GM21825 (cell line): ENCODE measurements around the gene CAPS2.
A peak's percentile ranks its signal among the peaks of the same experiment; 100 is the strongest.

Experiments used
- ATAC-seq: cut with Tn5 transposase; IDR thresholded peaks from one replicate; pipeline ENCODE4 v1.9.1; 2021; ENCODE audit warnings: mild to moderate bottlenecking, moderate library complexity; ENCODE audit not compliant: unreplicated experiment

CAPS2 gene

GRCh38 chr12:75305412-75306332, 24.5 kb downstream of the CAPS2 start:
- ATAC-seq: no peak

DNA sequence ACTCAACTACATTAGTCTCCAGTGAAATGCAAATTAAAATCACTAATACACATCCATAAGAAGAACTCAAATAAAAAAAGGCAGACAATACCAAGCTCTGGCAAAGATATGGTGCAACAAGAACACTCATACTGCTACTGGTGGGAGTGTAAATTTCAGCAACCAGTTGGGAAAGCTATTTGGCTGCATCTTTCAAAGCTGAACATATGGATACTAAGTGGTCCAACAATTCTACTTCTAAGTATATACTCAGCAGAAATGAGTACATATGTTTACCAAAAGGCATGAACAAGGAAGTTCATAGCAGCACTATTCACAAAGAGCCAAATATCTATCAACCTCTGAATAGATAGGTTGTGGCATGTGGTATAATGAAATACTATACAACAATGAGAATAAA, 27.3 kb downstream of the CAPS2 start:
- ATAC-seq: no peak

DNA sequence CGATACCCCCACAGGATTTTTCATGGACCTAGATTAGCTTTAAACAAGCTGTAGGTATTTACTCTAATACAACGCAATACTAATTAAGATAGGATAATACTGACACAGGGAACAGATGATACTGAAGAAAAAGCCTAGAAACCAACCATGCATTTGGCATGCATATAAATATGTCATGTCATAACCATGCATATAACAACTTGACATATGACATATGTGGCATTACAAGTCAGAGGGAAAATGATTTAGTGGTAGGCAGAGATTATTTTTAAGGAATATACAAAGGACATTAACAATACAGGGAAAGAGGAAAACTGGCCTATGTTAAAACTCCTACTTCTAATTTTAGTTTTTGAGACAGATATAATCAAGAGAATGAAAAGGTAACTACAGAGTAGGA, 27.9 kb downstream of the CAPS2 start:
- ATAC-seq: no peak

DNA sequence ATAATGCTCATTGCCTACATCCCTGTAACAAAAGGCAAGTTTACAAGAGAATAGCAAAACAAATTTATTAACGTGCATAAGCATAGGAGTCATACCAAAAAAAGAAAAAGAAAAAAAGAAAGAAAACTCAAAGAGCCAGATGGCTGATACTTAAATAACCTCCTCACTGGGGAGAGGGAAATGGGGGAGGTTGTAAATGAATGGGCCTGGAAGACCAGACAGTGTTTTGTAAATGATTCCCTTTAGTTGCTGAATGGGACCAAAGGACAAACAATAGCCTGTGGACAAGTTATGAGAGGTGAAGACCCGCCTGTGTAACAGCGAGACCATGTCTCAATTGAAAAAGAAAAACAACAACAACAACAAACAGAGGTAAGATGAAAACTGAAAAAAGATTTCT, 35.3 kb downstream of the CAPS2 start:
- ATAC-seq: no peak

GRCh38 chr12:75294336-75294735, 35.8 kb downstream of the CAPS2 start:
- no peak for ATAC-seq

- no peak for ATAC-seq
These were observed 39.1 kb downstream of the CAPS2 start for GRCh38 chr12:75291014-75291413.

DNA sequence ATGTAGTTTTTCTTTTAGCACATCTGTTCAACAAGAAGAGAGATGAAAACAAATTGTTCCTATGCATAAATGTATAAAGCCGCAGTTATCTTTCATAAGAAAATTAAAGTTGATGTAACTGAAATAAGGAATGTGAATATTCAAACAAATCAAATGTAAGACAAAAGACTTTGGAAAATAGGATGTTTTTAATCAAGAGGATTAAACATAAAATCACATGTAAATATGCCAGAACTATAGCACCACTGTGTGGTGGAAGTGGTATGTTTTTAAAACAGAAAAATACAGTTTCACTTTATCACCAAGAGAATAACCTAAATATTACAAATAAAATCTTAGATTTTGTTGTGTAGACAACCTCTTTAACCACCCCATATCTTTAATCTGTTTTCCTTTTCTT, 40.4 kb downstream of the CAPS2 start:
- no peak for ATAC-seq

DNA sequence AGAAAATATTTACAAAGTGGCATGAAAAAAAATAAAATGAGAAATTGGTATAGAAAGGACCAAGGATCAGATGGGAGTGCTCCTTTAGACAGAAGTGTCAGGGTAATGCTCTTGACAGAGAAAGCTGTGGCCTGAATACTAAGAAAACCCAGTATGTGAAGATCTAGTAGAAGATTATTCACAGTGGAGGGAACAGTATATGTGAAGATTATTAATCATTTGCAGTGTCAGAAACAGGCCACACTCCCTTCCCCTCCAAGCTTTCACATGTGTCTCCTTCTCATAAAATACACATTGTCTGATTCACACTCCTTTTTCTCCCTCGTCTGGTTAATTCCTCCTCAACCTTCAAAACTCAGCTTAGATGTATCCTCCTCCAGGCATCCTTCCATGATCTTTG, 41.3 kb downstream of the CAPS2 start:
- ATAC-seq: no peak

- no peak for ATAC-seq
These were observed 54.4 kb downstream of the CAPS2 start for GRCh38 chr12:75275702-75276101.

DNA sequence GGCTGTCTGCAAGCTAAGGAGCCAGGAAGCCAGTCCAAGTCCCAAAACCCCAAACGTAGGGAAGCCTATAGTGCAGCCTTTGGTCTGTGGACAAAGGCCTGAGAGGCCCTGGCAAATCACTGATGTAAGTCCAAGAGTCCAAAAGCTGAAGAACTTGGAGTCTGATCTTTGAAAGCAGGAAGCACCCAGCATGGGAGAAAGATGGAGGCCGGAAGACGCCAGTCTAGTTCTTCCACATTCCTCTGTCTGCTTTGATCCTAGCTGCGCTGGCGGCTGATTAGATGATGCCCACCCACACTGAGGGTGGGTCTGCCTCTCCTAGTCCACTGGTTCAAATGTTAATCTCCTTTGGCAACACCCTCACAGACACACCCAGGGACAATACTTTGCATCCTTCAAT, 58.5 kb downstream of the CAPS2 start:
- ATAC-seq: no peak

- ATAC-seq: no peak
These were observed 60.0 kb downstream of the CAPS2 start for GRCh38 chr12:75270157-75270556.

DNA sequence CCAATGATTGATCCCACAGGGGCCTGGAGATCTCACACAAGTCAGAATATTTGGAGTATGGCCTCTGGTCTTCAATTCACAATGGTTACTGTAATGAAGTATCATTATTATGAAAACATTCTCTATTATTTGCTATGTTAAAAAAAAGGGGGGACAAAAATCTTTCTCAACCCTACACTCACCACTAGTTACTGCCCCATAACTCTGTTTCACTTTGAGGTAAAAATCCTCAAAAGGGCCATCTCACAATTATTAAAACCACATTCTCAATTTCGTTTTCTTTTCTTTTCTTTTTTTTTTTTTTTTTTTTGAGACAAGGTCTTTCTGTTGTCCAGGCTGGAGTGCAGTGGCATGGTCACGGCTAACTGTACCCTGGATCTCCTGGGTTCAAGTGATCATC, 60.9 kb downstream of the CAPS2 start:
- ATAC-seq: no peak

- no peak for ATAC-seq
These were observed 69.8 kb downstream of the CAPS2 start for GRCh38 chr12:75260316-75260715.

- ATAC-seq: no peak
These were observed 71.0 kb downstream of the CAPS2 start for GRCh38 chr12:75259143-75259542.

DNA sequence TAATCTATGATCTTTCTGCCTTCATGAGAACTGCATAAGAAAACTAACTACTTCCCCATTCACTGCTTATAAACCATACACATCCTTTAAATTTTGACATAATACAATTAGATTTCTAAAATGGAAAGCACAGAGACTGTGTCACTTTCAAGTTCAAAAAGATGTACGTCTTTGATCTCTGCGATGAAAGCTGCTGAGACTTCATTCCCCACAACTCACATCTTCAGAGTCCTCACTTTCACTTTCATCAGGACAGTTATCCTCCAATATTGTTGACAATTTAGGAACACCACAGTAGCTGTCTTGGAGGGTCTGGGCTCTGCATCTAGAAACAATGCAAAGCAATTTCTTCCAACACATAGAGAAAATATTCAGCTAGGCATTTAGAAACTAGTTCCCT, 72.6 kb downstream of the CAPS2 start:
- ATAC-seq: no peak

DNA sequence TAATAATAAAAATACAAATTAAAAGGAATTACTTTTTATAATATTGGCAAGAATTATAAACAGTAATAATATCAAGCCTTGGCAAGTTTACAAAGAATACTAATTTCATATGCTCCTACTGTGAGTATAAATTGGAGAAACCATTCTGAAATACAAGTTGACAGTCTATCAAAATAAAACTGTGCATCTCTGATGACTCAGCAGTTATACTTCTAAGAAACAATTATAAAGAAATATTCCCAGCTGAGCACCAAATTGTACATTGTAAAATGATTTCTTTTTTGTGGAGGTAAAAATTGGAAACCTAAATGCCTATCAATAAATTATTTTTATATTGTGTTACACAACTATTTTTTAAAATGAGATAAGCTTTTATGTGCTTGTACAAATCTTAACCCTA, 85.0 kb downstream of the CAPS2 start:
- ATAC-seq: no peak

- peak; percentile 54 for ATAC-seq
These were observed 90.1 kb downstream of the CAPS2 start for GRCh38 chr12:75239987-75240386.

DNA sequence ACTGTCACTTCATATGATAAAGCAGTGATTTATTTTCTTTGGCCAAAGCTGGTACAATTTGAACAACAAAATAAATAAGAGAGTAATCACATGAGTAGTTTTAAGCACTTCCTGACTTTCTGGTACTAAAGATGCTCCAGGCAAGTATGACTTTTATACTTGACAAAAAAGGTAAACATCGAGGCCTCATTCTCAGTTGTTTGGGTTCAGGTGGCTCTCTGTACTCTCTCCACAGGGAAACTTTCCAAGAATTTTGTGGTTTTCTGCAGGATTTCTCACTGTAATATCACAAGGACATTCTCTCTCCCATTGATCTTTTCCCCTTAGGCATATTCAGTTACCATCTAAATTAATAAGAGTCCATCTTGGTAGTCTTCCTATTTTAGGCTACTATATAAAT, 93.9 kb downstream of the CAPS2 start:
- ATAC-seq: no peak

GRCh38 chr12:75227132-75227531, 103.0 kb downstream of the CAPS2 start:
- ATAC-seq: no peak
